ENCODE measurements around the gene TTC3.

Gene TTC3

DNA sequence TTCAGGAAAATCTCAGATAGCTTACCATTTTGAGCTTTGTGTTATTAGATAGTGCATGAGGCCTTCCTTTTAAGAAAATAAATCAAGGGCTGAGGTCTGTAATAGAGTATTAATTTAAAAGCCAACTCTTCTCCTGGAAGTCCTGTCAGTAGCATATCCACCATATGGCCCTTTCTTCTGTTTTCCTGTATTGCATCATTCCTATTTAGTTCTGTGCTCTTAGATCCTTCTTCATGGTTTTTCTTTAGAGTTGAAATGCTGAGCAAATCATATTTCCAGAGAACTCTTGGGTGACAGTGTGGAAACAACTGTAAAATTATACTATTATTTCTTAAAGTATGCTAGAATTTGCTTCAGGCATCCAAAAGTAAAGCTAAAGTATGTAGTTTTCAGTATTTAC is 91.7 kb downstream of the TTC3 start:
- Mint-ChIP-seq H3K9me3 (no peaks in the 10 kb centered on the region), H3K27ac (peak overlapping the region; percentile 78), H3K27me3 (no peaks in the 10 kb centered on the region), H3K4me1 (ENCODE audit: low read depth) (no peaks in the 10 kb centered on the region), H3K36me3 (ENCODE audit: low read depth) (peaks cover 86% of the 10 kb centered on the region), H3K4me3 (no peak overlapping the region)
- no peak for DNase-seq

DNA sequence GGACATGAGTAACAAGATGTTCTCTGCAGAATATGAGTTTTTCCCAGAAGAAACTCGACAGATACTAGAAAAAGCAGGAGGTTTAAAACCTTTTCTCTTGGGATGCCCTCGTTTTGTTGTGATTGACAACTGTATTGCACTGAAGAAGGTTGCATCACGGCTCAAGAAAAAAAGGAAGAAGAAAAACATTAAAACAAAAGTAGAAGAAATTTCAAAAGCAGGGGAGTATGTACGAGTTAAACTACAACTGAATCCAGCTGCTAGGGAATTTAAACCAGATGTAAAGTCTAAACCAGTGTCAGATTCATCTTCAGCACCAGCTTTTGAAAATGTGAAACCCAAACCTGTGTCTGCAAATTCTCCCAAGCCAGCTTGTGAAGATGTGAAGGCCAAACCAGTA is 92.5 kb downstream of the TTC3 start:
- DNase-seq, result no peak
- Mint-ChIP-seq H3K27ac (no peak overlapping the region), H3K36me3 (ENCODE audit: low read depth) (peaks cover 87% of the 10 kb centered on the region), H3K4me1 (ENCODE audit: low read depth) (peaks cover 2% of the 10 kb centered on the region), H3K27me3 (no peaks in the 10 kb centered on the region), H3K9me3 (no peaks in the 10 kb centered on the region), H3K4me3 (no peak overlapping the region)

DNA sequence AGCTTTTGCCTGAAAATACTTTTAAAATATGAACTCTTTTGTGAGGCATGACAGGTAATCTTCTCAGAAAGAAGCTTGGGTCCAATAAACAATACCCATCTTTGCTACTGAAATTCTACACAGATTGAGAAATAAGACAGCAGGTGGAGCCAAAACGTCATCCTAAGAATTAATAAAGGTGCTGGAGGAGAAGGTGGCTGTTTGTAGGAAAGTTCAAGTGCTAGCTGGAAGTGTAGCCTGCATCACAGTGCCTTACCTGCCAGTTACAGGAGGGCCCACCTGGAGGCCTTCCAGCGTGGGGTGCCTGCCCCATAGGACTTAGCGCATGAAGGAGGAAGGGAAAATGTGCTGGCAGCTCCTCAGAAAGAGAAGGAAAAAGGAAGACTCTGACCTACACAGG is 93.7 kb downstream of the TTC3 start:
- no peaks in the 10 kb centered on the region for H3K27me3 Mint-ChIP-seq
- peaks cover 88% of the 10 kb centered on the region for H3K36me3 Mint-ChIP-seq (ENCODE audit: low read depth)
- DNase-seq, result no peak
- H3K9me3 Mint-ChIP-seq, result no peaks in the 10 kb centered on the region
- H3K4me3 Mint-ChIP-seq, result no peak overlapping the region
- H3K27ac Mint-ChIP-seq, result peak overlapping the region; percentile 20
- H3K4me1 Mint-ChIP-seq (ENCODE audit: low read depth), result peaks cover 2% of the 10 kb centered on the region

DNA sequence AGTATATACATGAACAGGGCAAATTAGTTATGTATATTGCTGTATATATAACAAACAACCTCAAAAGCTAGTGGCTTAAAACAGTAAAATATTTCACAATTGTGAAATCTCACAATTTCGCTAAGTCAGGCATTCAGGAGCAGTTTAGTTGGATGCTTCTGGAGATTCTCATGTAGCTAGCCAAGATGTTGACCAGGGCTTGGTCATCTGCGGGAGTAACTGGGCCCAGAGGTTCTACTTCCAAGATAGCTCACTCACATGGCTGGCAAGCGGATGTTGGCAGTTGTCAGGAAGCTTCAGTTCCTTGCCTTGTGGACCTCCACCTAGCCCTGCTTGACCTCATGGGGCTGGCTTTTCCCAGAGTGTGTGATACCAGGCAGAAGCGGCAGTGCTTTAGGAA is 95.6 kb downstream of the TTC3 start:
- DNase-seq, result no peak
- no peak overlapping the region for H3K4me3 Mint-ChIP-seq
- H3K27me3 Mint-ChIP-seq, result no peaks in the 10 kb centered on the region
- no peak overlapping the region for H3K27ac Mint-ChIP-seq
- H3K9me3 Mint-ChIP-seq, result no peaks in the 10 kb centered on the region
- H3K36me3 Mint-ChIP-seq (ENCODE audit: low read depth), result peaks cover 87% of the 10 kb centered on the region
- H3K4me1 Mint-ChIP-seq (ENCODE audit: low read depth), result peaks cover 2% of the 10 kb centered on the region

DNA sequence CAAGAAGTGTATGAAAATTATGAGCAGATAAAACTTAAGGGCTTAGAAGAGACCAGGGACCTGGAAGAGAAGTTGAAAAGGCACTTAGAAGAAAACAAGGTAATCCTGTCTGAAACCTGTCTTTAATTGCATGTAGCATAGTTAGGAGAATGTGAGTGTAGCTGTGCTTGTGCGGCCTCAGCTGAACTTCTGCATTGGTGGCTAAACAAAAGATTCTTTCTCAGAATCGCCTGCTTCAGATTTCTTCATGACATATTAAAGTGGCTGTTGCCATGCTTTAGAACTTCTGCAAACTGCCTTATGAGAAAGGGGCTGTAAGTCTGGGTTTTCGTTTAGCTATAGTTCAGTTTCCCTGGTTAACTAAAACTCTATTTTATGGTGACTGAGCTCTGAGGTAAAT is 99.6 kb downstream of the TTC3 start:
- H3K4me1 Mint-ChIP-seq (ENCODE audit: low read depth), result peaks cover 2% of the 10 kb centered on the region
- no peaks in the 10 kb centered on the region for H3K9me3 Mint-ChIP-seq
- H3K4me3 Mint-ChIP-seq, result no peak overlapping the region
- no peaks in the 10 kb centered on the region for H3K27me3 Mint-ChIP-seq
- peaks cover 90% of the 10 kb centered on the region for H3K36me3 Mint-ChIP-seq (ENCODE audit: low read depth)
- no peak for DNase-seq
- H3K27ac Mint-ChIP-seq, result no peak overlapping the region

DNA sequence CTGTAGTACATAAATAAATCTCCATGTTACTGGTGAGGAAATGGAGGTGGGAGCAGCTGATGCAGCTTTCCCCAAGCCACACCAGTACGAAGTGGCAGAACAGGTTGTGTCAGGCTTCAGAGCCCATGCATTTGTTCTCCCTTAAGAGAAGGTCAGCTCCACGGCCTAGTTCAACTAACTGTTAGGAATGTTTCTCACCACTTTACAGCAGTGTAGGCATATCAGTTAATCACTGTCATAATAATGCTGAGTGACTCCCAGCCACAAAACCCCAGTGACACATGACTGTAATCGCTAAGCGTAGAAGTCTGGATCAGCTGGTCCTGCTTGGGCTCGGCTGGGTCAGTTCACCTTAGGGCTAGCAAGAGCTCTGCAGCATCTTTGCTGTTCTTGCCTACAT is 103.7 kb downstream of the TTC3 start:
- no peak overlapping the region for H3K27ac Mint-ChIP-seq
- peaks cover 89% of the 10 kb centered on the region for H3K36me3 Mint-ChIP-seq (ENCODE audit: low read depth)
- H3K27me3 Mint-ChIP-seq, result no peaks in the 10 kb centered on the region
- peaks cover 7% of the 10 kb centered on the region for H3K9me3 Mint-ChIP-seq
- H3K4me3 Mint-ChIP-seq, result no peak overlapping the region
- DNase-seq, result no peak
- H3K4me1 Mint-ChIP-seq (ENCODE audit: low read depth), result no peaks in the 10 kb centered on the region

DNA sequence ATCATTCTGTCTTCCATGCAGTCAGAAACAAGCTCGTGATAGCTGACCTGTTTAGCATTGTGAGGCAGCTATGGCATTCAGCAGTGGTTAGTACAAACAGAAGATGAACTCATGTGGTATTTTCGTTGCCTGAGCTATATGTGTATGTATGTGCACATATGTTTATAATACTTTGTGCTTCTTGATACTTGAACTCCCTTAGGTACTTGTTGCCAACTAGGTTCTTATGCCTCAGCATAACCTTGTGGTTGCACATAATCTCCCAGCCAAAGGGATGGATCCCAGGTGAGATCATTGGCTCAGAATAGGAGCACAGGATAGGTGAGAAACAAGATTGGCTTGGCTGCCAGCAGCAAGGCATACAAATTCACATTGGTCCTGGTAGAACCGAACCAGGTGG is 108.0 kb downstream of the TTC3 start:
- H3K36me3 Mint-ChIP-seq (ENCODE audit: low read depth), result peaks cover 76% of the 10 kb centered on the region
- H3K27ac Mint-ChIP-seq, result no peak overlapping the region
- DNase-seq, result no peak
- no peak overlapping the region for H3K4me3 Mint-ChIP-seq
- peaks cover 16% of the 10 kb centered on the region for H3K4me1 Mint-ChIP-seq (ENCODE audit: low read depth)
- H3K27me3 Mint-ChIP-seq, result no peaks in the 10 kb centered on the region
- H3K9me3 Mint-ChIP-seq, result peaks cover 7% of the 10 kb centered on the region

DNA sequence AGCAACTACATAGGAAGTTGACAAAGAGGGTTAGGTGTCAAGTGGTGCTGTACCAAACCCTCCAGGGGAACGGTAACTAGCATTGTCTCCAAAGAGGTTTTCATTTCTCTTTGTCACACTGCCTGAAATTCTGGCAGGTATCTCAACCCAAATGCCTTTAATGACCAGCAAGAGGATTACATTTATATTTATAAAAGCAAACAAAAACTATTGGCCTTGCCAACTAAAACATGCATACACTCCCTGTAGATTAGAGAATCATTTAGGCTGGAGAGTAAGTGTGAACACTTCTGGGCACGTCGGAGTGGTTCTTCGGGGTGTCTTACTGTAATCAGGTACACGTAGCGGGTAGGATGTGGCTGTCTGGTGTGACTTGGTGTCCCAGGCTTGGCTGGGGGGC is 109.2 kb downstream of the TTC3 start:
- H3K4me3 Mint-ChIP-seq, result no peak overlapping the region
- H3K27ac Mint-ChIP-seq, result no peak overlapping the region
- H3K27me3 Mint-ChIP-seq, result no peaks in the 10 kb centered on the region
- no peak for DNase-seq
- peaks cover 16% of the 10 kb centered on the region for H3K4me1 Mint-ChIP-seq (ENCODE audit: low read depth)
- H3K36me3 Mint-ChIP-seq (ENCODE audit: low read depth), result peaks cover 74% of the 10 kb centered on the region
- H3K9me3 Mint-ChIP-seq, result peaks cover 7% of the 10 kb centered on the region

DNA sequence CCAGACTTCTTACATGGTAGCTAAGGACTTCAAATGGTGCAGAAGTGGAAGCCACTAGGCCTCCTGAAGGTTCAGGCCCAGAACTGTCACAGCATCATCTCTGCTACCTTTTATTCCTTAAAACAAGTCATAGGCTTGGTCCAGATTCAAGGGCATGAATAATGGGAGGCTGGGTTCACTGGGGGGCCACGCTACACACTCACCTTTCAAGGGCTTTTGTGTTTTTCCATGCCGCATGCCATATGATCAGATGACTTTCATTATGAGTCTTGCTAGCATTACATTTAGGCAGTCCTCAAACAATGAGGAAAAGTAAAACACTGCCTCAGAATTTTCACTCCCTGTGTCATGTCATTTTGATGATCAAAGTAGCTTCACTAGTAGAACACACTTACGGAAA is 110.7 kb downstream of the TTC3 start:
- Mint-ChIP-seq H3K4me3 (no peak overlapping the region), H3K27ac (peak overlapping the region; percentile 70), H3K36me3 (ENCODE audit: low read depth) (peaks cover 72% of the 10 kb centered on the region), H3K9me3 (peaks cover 7% of the 10 kb centered on the region), H3K27me3 (no peaks in the 10 kb centered on the region), H3K4me1 (ENCODE audit: low read depth) (peaks cover 16% of the 10 kb centered on the region)
- DNase-seq, result no peak

DNA sequence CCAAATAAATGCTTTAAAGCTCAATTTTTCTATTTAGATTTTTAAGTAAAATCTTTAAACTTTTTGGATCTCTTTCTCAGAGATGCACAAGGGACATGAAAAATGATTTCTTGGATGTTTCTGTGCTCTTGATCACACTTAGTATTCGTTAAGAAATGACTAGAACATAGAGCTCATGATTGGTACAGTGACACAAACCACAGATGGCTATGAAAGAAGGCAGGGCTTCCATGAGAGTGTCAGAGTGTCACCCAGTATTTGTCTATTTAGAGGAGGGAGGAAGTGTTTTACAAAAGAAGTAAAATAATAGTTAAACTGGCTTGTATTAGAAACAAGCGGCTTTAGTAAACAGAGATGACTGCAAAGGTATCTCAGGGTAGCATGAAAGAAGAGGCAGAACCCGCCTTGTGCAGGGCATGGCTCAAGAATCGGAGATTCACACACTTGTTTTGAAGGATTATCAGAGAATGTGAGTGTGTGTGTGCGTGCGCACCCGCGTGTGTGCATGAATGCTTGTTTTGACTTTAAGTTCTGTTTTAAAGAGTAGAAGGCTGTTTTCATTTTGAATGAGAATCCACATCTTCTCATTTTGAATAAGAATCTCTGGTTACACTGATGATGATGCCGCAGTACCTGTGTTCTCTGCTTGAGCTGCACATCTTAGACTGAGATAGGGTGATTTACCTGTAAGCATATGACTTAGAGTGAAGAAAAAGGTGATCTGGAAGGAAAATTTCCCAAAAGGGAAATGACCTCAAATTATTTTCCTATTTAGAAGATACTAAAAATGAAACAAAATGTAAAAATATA is 111.9 kb downstream of the TTC3 start:
- Mint-ChIP-seq H3K27ac (peak overlapping the region; percentile 44), H3K36me3 (ENCODE audit: low read depth) (peaks cover 73% of the 10 kb centered on the region), H3K4me1 (ENCODE audit: low read depth) (peaks cover 16% of the 10 kb centered on the region), H3K4me3 (no peak overlapping the region), H3K27me3 (no peaks in the 10 kb centered on the region), H3K9me3 (peaks cover 2% of the 10 kb centered on the region)
- no peak for DNase-seq

DNA sequence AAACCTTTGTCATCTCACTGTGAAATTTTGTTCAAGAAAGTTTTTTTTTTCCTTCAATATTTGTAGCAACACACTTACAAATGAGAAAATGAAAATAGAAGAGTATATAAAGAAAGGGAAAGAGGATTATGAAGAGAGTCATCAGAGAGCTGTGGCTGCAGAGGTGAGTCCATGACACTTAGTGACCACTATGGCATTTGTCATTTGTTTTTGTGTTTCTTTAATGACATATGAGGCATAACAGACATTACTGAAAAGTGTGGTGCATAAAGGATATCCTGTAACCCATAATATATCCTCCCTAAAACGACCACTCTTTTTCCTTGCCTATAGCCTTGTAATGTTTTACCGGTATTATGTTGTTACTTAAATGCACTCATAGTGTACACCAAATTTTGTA is 113.9 kb downstream of the TTC3 start:
- Mint-ChIP-seq H3K9me3 (no peaks in the 10 kb centered on the region), H3K36me3 (ENCODE audit: low read depth) (peaks cover 80% of the 10 kb centered on the region), H3K27me3 (no peaks in the 10 kb centered on the region), H3K27ac (no peak overlapping the region), H3K4me3 (no peak overlapping the region), H3K4me1 (ENCODE audit: low read depth) (peaks cover 16% of the 10 kb centered on the region)
- no peak for DNase-seq

DNA sequence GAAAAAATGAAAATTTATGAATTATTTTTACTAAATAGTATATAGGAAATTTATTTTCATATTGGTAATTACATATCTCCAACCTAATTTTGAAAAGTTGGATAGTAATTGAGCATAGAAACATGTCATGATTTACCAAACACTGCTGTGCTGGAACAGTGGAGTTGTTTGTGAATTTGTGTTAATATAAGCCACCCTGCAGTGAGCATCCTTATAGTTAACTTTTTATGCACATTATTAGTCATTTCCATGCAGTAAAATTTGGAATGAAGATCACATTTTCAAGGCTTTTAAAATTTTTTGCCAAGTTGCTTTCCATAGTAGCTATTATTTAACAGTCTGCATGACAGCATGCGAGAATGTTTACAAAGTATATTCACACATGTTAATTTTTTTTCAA is 115.8 kb downstream of the TTC3 start:
- H3K27ac Mint-ChIP-seq, result no peak overlapping the region
- no peaks in the 10 kb centered on the region for H3K9me3 Mint-ChIP-seq
- no peaks in the 10 kb centered on the region for H3K27me3 Mint-ChIP-seq
- DNase-seq, result no peak
- peaks cover 12% of the 10 kb centered on the region for H3K4me1 Mint-ChIP-seq (ENCODE audit: low read depth)
- no peak overlapping the region for H3K4me3 Mint-ChIP-seq
- peaks cover 84% of the 10 kb centered on the region for H3K36me3 Mint-ChIP-seq (ENCODE audit: low read depth)

DNA sequence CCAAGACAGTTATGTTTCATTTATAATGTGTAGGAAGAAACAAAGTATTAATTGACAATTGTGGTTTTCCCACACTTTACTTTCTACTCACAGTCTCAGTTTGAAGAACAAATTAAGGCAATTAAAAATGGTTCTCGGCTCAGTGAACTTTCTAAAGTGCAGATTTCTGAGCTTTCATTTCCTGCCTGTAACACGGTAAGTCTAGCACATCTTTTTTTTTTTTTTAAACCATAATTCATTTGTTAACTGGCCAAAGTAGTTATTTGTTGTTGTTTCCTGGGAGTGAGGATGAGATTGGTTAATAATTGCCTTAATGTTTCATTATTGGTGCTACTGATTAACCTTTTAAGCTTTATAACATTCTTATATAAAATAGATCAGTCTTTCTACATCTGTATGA is 119.0 kb downstream of the TTC3 start:
- H3K27ac Mint-ChIP-seq, result peak overlapping the region; percentile 12
- peaks cover 93% of the 10 kb centered on the region for H3K36me3 Mint-ChIP-seq (ENCODE audit: low read depth)
- no peaks in the 10 kb centered on the region for H3K27me3 Mint-ChIP-seq
- no peak for DNase-seq
- H3K9me3 Mint-ChIP-seq, result no peaks in the 10 kb centered on the region
- H3K4me1 Mint-ChIP-seq (ENCODE audit: low read depth), result no peaks in the 10 kb centered on the region
- no peak overlapping the region for H3K4me3 Mint-ChIP-seq

DNA sequence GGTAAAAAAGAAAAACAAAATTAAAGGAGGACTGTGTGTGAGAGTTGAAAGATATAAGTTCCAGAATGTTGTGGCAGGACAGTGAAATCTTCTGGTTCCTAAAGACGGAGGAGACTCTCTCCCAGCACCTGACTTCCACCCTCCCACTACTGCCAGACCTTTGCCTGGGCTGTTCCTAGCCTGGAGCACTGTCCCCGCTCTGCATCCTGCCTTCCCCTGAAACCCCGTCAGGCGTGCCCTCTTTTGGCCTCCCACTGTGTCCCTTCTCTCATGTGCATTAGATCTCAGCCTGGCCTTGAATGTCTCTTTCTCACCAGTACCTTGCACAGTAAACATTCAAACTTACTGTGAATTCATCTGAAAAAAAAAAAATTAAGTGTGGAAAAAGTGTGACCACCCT is 120.0 kb downstream of the TTC3 start:
- Mint-ChIP-seq H3K4me1 (ENCODE audit: low read depth) (no peaks in the 10 kb centered on the region), H3K36me3 (ENCODE audit: low read depth) (peaks cover 93% of the 10 kb centered on the region), H3K4me3 (no peak overlapping the region), H3K27ac (no peak overlapping the region), H3K27me3 (no peaks in the 10 kb centered on the region), H3K9me3 (no peaks in the 10 kb centered on the region)
- no peak for DNase-seq

DNA sequence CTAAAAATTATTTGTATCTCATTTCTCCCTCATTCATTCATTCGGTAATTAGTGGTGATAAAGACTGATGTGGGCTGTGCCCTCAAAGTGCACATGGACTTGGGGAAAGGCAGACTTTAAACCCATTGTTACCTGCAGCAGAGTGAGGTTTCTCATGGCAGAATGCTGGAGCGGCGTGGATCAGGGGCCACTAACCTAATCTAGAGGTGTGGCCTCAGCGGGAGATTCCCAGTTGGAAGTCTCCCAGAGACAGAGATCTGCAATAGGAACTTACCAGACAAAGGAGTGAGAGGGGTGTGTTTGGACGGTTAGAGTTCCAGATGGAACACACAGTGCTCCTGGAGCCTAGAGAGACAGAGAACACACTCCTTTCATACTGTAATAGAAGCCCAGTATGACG is 120.6 kb downstream of the TTC3 start:
- H3K9me3 Mint-ChIP-seq, result no peaks in the 10 kb centered on the region
- no peaks in the 10 kb centered on the region for H3K4me1 Mint-ChIP-seq (ENCODE audit: low read depth)
- H3K27ac Mint-ChIP-seq, result no peak overlapping the region
- H3K27me3 Mint-ChIP-seq, result no peaks in the 10 kb centered on the region
- no peak for DNase-seq
- H3K36me3 Mint-ChIP-seq (ENCODE audit: low read depth), result peaks cover 94% of the 10 kb centered on the region
- no peak overlapping the region for H3K4me3 Mint-ChIP-seq

DNA sequence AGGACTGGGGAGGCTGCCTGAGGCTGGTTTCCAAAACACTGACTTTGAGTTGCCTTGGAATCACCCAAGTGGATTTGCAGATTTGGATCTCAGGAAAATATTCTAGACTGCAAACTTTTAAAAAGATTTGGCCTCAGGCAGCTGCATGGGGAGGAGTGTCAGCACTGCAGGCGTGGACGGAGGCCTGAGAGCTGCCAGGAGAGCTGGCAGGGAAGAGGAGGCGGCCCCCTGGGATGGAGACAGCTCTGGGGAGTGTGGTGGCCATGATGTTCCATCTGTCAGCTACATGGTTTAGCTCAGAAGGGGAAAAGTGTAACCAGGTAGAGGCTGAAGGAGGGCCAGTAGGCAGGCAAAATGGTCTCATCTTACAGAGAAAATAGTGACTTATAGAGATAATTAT is 122.0 kb downstream of the TTC3 start:
- no peak for DNase-seq
- Mint-ChIP-seq H3K9me3 (no peaks in the 10 kb centered on the region), H3K4me1 (ENCODE audit: low read depth) (no peaks in the 10 kb centered on the region), H3K36me3 (ENCODE audit: low read depth) (peaks cover 93% of the 10 kb centered on the region), H3K27me3 (no peaks in the 10 kb centered on the region), H3K27ac (peak overlapping the region; percentile 10), H3K4me3 (no peak overlapping the region)
